AG09319 (cell line): ENCODE data around the gene RNGTT.

ENCODE experiments used
- DNase-seq: peaks from one replicate; pipeline ENCODE4 v3.0.0-alpha.2; 2010; ENCODE audit warnings: low read depth; ENCODE audit errors: extremely low read depth
- TF ChIP-seq, protein P1 (sequence below): IDR thresholded peaks from 2 replicates; pipeline ENCODE4 v1.5.1; 2011; ENCODE audit warnings: low read depth, mild to moderate bottlenecking, inconsistent platforms, low read length, moderate library complexity

RNGTT gene

DNA sequence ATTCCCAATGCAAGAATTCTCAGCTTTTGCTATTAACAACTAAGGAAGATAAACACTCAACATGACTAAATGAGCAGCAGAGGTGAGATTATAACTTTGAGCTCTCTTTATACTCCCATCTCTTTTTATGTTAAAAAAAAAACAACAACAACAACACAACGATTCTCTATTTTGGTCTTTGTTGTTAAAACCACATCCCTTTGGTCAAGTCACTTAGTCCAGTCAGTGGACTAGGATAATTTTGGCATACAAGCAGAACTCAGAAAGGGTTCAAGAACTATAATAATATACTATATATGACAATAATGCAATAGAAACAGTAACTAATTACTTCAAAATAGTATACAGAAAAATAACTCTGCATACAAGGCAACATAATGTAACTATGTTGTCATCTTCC, 312.4 kb downstream of the RNGTT start:
- TF ChIP-seq, protein P1, sequence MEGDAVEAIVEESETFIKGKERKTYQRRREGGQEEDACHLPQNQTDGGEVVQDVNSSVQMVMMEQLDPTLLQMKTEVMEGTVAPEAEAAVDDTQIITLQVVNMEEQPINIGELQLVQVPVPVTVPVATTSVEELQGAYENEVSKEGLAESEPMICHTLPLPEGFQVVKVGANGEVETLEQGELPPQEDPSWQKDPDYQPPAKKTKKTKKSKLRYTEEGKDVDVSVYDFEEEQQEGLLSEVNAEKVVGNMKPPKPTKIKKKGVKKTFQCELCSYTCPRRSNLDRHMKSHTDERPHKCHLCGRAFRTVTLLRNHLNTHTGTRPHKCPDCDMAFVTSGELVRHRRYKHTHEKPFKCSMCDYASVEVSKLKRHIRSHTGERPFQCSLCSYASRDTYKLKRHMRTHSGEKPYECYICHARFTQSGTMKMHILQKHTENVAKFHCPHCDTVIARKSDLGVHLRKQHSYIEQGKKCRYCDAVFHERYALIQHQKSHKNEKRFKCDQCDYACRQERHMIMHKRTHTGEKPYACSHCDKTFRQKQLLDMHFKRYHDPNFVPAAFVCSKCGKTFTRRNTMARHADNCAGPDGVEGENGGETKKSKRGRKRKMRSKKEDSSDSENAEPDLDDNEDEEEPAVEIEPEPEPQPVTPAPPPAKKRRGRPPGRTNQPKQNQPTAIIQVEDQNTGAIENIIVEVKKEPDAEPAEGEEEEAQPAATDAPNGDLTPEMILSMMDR, result no peak
- DNase-seq, result no peak

DNA sequence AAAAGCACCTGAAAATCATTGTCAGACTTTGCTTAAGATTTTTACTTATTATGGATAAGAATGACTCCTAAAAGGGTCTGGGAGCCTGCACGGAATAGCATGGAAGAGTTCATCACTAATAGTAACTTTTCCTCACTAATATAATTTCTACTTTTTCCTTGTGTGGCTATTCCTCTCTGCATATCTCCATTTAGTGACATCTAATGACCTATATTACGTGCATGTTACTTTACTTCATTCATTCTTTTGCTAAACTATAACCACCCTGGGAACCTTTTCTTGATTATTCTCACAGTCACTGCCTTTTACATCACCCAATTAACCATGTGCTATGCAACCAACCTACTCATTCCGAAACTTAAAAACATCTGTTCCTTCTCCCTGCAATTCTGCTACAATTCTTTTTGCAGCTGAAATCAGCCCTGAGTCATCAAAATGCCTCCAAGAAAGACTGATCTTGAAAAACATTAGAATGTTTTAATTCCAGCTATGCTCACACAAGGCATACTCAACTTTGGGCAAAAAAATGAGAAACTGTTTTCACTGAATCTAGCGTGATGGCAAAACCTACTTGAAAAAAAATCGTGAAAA, 313.3 kb downstream of the RNGTT start:
- peak; percentile 66 for DNase-seq
- TF ChIP-seq, protein P1, result no peak

DNA sequence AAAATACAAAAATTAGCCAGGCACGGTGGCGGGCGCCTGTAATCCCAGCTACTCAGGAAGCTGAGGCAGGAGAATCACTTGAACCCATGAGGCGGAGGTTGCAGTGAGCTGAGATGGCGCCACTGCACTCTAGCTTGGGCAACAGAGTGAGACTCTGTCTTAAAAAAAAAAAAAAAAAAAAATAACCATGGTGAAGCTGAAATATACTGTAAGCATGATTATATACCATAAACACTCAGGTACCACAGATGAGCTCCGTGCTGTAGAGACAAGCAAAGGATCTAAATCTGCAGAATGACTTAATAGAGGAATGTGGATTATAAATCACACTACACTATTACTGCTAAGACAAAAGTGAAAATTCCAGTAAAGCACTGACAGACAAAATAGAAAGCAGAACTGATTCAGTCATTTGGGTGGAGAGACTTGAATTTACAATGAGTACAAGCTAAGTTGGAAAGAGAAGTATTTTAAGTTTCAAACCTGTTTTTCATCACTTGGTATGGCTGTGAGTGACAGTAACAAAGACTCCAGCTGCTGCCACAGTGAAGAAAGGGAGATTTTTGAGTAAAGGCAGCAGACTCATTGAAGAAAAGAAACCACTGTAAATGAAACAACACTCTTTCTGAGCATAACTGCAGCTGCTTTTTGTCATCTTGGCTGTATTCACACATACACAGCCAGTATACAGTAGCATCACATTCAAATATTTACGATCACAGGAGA, 322.1 kb downstream of the RNGTT start:
- TF ChIP-seq, protein P1, result no peak
- no peak for DNase-seq

DNA sequence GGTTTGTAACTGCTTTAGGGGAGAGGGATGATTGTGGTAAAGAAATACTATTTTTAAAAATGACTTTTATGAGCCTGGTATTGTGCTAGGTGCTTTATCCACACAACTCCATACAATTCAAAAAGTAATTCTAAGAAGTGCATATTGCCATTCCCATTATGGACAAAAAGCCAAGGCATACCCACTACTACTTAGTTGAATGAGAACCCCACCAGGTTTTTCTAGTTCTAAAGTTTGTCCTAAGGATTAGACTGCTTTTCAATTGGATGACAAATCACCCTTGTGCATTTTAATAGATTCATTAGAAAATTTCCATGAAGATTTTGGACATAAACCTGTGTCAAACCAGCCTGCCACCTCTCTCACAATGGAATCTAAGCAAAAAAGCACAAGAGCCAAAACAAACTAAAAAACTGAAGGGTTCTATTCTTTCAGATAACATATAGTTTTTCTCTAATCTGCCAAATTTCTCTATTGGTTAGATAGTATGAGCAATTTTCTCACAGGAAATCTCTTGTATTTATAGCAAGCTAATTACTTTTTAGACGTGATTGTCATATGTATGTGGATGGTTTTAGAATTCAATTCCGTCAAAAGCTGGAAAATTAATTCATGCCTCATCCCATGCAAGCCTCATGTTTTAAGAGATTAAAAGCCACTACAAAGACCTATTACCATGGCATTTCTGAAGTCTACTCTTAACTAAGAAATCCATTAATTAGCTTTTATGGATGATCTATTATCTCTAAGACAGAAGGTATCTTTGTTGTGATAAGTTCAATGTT, 325.5 kb downstream of the RNGTT start:
- no peak for DNase-seq
- TF ChIP-seq, protein P1, result no peak

DNA sequence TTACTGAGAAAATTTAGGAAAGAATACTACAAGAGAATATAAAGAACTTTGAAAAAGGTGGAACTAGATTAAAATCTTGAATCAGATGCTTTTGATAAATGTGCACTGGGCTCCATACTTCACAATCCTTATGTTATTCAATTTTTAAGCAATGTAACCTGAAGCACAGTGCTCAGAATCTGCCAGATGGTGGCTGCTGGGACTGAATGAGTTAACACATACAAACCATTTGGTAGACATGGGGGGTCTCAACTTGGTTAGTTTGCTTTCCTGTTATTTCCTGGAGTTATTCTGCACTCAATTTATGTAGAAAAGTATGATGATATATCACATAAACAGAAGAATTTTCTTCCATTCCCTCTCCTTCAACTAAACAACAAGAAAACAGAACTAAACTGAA, 326.5 kb downstream of the RNGTT start:
- TF ChIP-seq, protein P1, result no peak
- DNase-seq, result no peak

DNA sequence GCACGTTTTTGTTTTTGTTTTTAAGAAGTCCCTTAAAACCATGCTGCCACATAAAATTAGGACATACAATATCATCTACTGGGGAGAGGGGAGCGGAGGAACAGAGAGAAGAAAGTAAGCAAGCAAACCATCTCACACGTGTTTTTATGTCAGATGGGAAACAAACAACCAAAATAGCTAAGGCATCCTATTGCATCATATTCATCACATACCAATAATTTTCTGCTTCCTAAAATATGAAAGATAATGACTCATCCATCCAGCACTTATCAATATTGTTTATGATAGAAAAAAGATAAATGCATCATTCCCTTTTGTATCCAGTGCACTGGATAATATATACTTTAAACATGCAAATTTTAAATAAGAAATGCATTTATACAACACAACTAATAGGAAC, 329.6 kb downstream of the RNGTT start:
- no peak for DNase-seq
- TF ChIP-seq, protein P1, result no peak

DNA sequence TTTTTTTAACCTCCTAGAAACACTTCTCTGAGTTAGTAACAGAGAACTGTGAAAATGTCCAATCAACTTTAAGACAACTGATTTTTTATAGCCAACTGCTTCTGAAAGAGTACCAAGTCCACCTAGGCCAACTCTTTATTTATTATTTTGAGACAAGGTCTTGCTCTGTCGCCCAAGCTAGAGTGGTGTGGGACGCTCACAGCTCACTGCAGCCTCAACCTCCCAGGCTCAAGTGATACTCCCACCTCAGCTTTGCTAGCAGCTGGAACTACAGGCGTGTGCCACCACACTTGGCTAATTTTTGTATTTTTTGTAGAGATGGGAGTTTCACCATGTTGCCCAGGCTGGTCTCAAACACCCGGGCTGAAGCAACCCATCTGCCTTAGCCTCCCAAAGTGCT, 331.6 kb downstream of the RNGTT start:
- no peak for DNase-seq

More for the DNA sequence above, 331.6 kb downstream of the RNGTT start:
- TF ChIP-seq, protein P1, result no peak
